GM21423 (cell line): Measurements from ENCODE around the gene GNG10.
A peak's percentile ranks its signal among the peaks of the same experiment; 100 is the strongest.
"Not testable (repeated sequence)": the region's sequence is repeated elsewhere in the genome, so short reads cannot be mapped to it uniquely, and the experiment has no call there.

Source experiments
- ATAC-seq: cut with Tn5 transposase; IDR thresholded peaks from one replicate; pipeline ENCODE4 v1.9.1; 2021; ENCODE audit warnings: mild to moderate bottlenecking, moderate library complexity; ENCODE audit not compliant: unreplicated experiment

GNG10 gene

GRCh38 chr9:111661150-111661801 is at the start of gene GNG10:
GNG10 (plus strand) TSS chr9:111661605; CDS start chr9:111661635, 30 bp downstream.
- ATAC-seq: peak; percentile 83

- no peak for ATAC-seq
These were observed 47.9 kb upstream of the GNG10 start for GRCh38 chr9:111613436-111614040.

GRCh38 chr9:111615928-111616327 is 45.5 kb upstream of the GNG10 start:
- no peak for ATAC-seq

GRCh38 chr9:111617349-111617748 is 44.1 kb upstream of the GNG10 start:
- not testable (repeated sequence) for ATAC-seq

- peak; percentile 76 for ATAC-seq
These were observed 39.4 kb upstream of the GNG10 start for GRCh38 chr9:111621895-111622480.

- no peak for ATAC-seq
These were observed 38.8 kb upstream of the GNG10 start for GRCh38 chr9:111622626-111623025.

GRCh38 chr9:111627260-111627963 is 34.0 kb upstream of the GNG10 start:
- ATAC-seq: no peak

- no peak for ATAC-seq
These were observed 33.0 kb upstream of the GNG10 start for GRCh38 chr9:111628411-111628810.

GRCh38 chr9:111630182-111630963 is 31.0 kb upstream of the GNG10 start:
- peak; percentile 22 for ATAC-seq

- ATAC-seq: no peak
These were observed 30.5 kb upstream of the GNG10 start for GRCh38 chr9:111630964-111631213.

GRCh38 chr9:111631214-111631971 is 30.0 kb upstream of the GNG10 start, which contains the start of gene DNAJC25:
DNAJC25 (plus strand) TSS chr9:111631334; CDS start chr9:111631408, 74 bp downstream.
- ATAC-seq: peak; percentile 96

- no peak for ATAC-seq
These were observed 29.3 kb upstream of the GNG10 start for GRCh38 chr9:111632060-111632459.

- ATAC-seq: no peak
These were observed 28.6 kb upstream of the GNG10 start for GRCh38 chr9:111632695-111633388.

GRCh38 chr9:111633389-111633736 is 28.0 kb upstream of the GNG10 start:
- ATAC-seq: no peak

GRCh38 chr9:111634860-111635259 is 26.5 kb upstream of the GNG10 start:
- no peak for ATAC-seq

GRCh38 chr9:111637421-111637950 is 23.9 kb upstream of the GNG10 start:
- ATAC-seq: no peak

GRCh38 chr9:111644195-111644772 is 17.1 kb upstream of the GNG10 start:
- no peak for ATAC-seq

- no peak for ATAC-seq
These were observed 15.6 kb upstream of the GNG10 start for GRCh38 chr9:111645806-111646205.

- no peak for ATAC-seq
These were observed 15.0 kb upstream of the GNG10 start for GRCh38 chr9:111646417-111646816.
